ENCODE data around the gene INVS.

DNA sequence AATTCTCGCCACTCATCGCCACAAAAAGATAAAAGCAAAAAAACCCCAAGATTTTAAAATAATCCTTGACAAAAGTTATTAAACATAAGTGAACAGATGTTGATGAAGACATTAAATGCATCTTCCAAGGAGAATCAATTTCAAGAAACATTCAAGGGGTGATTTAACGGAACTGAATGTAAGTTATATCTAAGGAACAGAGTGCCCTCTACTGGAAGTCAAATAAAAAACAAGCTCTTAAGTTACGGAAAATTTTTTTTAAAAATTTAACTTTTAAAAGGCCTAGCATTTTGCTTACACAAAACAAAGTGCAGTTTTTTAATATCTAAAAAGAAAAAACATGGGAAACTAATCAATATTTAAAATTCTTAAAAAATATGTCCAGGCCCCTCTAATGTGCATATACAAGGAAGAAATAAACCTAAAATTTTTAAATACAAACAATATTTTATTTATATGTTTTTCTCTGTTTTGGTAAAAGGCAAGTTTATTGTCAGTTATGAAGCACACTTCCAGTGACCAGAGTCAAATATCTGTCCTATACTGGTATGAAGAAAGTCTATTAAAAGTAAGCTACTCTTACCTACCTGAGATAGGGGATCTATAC lies 225.7 kb downstream of the INVS start:
- TF ChIP-seq YY1 (IDR thresholded peaks at IDR 0.05; ENCODE audit: low read depth) (no peak), FOXM1 (IDR thresholded peaks at IDR 0.05; ENCODE audit: borderline replicate concordance, low read depth) (no peak), TEAD4 (IDR thresholded peaks at IDR 0.05) (no peak), CEBPB (IDR thresholded peaks at IDR 0.05) (no peak), TCF12 (IDR thresholded peaks at IDR 0.05; ENCODE audit: low read depth) (no peak), EP300 (IDR thresholded peaks at IDR 0.05; ENCODE audit: borderline replicate concordance) (no peak), TAF1 (IDR thresholded peaks at IDR 0.05; ENCODE audit: low read depth) (no peak), CREB1 (IDR thresholded peaks at IDR 0.05; ENCODE audit: low read depth) (no peak), EGR1 (IDR thresholded peaks at IDR 0.05) (no peak)
- TF ChIP-seq, protein P1, sequence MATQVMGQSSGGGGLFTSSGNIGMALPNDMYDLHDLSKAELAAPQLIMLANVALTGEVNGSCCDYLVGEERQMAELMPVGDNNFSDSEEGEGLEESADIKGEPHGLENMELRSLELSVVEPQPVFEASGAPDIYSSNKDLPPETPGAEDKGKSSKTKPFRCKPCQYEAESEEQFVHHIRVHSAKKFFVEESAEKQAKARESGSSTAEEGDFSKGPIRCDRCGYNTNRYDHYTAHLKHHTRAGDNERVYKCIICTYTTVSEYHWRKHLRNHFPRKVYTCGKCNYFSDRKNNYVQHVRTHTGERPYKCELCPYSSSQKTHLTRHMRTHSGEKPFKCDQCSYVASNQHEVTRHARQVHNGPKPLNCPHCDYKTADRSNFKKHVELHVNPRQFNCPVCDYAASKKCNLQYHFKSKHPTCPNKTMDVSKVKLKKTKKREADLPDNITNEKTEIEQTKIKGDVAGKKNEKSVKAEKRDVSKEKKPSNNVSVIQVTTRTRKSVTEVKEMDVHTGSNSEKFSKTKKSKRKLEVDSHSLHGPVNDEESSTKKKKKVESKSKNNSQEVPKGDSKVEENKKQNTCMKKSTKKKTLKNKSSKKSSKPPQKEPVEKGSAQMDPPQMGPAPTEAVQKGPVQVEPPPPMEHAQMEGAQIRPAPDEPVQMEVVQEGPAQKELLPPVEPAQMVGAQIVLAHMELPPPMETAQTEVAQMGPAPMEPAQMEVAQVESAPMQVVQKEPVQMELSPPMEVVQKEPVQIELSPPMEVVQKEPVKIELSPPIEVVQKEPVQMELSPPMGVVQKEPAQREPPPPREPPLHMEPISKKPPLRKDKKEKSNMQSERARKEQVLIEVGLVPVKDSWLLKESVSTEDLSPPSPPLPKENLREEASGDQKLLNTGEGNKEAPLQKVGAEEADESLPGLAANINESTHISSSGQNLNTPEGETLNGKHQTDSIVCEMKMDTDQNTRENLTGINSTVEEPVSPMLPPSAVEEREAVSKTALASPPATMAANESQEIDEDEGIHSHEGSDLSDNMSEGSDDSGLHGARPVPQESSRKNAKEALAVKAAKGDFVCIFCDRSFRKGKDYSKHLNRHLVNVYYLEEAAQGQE (IDR thresholded peaks at IDR 0.05; ENCODE audit: low read depth) = no peak
- TF ChIP-seq, protein P2, sequence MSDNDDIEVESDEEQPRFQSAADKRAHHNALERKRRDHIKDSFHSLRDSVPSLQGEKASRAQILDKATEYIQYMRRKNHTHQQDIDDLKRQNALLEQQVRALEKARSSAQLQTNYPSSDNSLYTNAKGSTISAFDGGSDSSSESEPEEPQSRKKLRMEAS (IDR thresholded peaks at IDR 0.05) = no peak

Measured in Ishikawa (cell line).